ENCODE measurements around the gene BCL2L2.
"Not testable (repeated sequence)": the region's sequence is repeated elsewhere in the genome, so short reads cannot be mapped to it uniquely, and the experiment has no call there.

BCL2L2 gene, protein sequence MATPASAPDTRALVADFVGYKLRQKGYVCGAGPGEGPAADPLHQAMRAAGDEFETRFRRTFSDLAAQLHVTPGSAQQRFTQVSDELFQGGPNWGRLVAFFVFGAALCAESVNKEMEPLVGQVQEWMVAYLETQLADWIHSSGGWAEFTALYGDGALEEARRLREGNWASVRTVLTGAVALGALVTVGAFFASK

DNA sequence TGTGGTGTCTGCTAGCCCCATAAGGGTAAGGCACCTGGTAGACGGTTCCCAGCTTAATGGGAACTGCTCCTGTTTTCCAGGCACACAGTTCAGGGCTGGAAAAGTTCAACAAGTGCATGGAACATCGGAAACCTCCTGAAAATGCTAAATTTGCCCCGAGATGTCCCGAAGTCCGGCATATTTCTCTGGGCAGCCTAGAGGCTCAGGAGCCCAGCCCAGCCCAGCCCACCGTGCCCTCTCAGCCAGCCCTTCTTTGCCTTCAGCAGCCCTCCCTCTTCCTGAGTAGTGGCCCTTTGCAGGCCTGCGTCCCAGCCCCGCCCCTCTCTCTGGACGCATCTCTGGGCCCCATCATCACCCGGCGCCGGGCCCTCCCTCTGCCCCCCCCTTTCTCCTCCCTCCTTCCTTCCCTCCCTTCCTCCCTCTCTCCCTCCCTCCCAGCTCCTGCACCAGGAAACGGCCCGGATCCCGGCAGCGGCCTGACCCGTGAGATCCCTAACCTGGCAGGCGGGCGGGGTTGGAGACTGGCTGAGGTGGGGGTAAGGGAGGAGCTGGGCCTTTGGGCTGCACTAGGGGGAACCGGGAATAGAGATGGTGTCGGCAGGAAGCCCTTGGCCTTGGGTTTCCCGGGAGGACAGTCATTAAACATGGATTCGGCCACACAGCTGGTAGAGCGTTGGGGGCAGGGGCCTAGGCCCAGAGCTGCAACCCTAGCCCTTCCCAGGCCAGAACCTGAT is at the start of gene BCL2L2:
Gene BCL2L2, plus strand, starts transcription at position 422 of the 734 bp plus-strand sequence. CDS start 935 bp downstream, outside the sequence.
- FAIRE-seq: no peak

- FAIRE-seq: no peak
These were observed 48.4 kb upstream of the BCL2L2 start for GRCh38 chr14:23258256-23258655.

GRCh38 chr14:23259426-23259825 is 47.2 kb upstream of the BCL2L2 start:
- no peak for FAIRE-seq

GRCh38 chr14:23260849-23261248 is 45.8 kb upstream of the BCL2L2 start:
- not testable (repeated sequence) for FAIRE-seq

GRCh38 chr14:23269193-23269592 is 37.4 kb upstream of the BCL2L2 start:
- no peak for FAIRE-seq

GRCh38 chr14:23275412-23275811 is 31.2 kb upstream of the BCL2L2 start:
- FAIRE-seq: no peak

GRCh38 chr14:23277189-23277588 is 29.4 kb upstream of the BCL2L2 start:
- no peak for FAIRE-seq

DNA sequence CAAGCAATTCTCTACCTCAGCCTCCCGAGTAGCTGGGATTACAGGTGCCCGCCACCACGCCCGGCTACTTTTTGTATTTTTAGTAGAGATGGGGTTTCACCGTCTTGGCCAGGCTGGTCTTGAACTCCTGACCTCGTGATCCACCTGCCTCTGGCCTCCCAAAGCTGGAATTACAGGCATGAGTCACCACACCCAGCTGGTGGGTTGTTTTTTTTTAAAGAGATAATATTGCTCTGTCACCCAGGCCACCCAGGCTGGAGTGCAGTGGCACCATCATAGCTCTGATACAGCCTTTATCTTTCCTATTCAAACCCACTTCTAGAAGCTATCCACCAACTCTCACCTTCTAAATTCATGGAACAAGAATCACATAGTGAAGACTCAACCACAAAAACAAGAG is 28.7 kb upstream of the BCL2L2 start:
- not testable (repeated sequence) for FAIRE-seq

DNA sequence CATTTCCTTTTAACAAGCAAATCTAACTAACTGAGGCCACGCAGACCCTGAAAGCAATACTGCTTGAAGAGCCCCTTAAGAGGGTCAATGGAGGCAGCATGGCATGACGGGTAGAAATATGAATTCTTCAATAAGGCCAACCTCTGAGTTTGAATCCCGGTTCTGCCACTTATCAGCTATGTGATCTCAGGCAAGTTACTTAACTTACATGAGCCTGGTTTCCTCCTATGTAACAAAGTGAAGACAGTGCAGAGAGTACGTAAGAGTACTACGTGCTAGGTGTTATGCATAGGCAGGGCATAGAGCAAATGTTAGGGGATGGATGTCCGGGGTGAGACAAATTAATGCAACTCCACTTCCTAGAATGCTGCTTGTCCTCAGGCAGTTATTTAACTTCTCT is 25.4 kb upstream of the BCL2L2 start:
- no peak for FAIRE-seq

- FAIRE-seq: no peak
These were observed 21.7 kb upstream of the BCL2L2 start for GRCh38 chr14:23284654-23285529.

DNA sequence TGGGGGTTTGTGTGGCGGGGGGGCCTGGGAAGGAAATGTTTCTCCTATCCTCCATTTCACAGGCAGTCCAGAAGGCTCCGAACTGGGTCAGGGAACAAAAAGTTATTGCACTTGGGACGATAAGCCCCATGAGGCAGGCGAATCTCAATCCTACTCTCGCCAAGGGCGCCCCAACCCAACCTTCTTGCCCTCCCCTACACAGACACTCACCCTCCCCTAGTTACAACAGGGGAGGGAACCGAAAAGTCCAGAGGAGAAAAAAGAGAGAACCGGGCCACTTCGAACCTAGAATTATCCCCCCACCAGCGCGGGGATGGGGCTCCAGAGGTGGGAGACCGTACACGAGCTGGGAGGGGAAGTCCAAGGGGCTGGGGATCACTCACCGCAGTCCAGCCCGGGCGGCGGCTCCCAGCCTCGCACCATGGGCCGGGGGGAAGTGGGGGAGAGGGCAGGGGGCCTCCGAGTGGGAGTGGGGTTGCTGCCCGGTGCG is 21.1 kb upstream of the BCL2L2 start:
- no peak for FAIRE-seq

GRCh38 chr14:23286020-23286901 is 20.4 kb upstream of the BCL2L2 start, which contains the start of gene HOMEZ:
TSS of gene HOMEZ (minus strand) at chr14:23286132. CDS start at chr14:23285952, 180 bp downstream.
- peak; percentile 81 for FAIRE-seq

GRCh38 chr14:23286902-23287479 is 19.6 kb upstream of the BCL2L2 start:
- FAIRE-seq: no peak

DNA sequence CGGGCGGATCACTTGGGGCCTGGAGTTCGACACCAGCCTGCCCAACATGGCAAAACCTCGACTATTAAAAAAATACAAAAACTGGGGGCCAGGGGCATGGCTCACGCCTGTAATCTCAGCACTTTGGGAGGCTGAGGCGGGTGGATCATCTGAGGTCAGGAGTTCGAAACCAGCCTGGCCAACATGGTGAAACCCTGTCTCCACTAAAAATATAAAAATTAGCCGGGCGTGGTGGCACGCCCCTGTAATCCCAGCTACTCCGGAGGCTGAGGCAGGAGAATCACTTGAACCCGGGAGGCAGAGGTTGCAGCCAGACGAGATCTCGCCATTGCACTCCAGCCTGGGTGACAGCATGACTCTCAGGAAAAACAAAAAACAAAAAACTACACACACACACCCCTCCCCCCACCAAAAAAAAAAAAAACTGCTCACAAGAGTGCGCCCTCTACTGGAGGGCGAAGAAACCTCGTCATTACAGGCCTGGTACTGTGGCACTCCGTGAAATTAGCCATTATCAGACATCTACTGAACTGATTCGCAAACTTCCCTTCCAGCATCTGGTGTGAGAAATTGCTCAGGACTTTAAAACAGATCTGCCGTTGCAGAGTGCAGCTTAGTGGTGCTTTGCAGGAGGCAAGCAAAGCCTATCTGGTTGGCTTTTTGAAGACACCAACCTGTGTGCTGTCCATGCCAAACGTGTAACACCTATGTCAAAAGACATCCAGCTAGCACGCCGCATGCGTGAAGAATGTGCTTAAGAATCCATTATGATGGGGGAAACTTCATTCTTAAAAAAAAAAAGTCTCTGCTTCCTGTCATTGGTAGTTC is 11.7 kb upstream of the BCL2L2 start:
- no peak for FAIRE-seq

DNA sequence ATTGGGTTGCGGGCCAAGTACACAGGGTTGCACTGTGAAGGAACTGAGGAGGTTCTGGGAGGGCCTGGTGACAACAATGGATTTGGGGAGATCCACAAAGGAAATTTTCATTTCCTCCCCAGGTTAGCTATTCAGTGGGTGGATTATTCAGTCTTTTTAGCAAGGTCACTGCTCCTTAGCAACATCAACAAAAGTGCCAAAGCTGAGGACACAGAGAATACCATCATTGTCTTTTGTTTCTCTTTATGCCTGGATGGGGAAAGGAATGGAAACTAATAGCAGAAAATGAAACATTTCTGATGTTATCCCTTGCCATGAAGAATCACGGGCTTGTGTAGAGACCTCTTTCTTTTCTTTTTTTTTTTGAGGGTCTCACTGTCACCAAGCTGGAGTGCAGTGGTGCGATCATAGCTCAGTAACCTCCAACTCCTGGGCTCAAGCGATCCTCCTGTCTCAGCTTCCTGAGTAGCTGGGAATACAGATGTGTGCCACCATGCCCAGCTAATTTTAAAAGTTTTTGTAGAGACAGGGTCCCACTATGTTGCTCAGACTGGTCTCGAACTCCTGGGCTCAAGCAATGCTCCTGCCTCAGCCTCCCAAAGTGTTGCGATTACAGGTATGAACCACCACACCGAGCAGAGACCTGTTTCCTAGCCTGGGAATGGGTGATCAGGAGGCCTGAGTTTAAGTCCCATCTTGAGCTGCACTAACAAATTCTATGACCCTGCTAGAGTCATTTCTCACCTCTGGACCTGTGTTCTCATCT is 10.4 kb upstream of the BCL2L2 start:
- no peak for FAIRE-seq

DNA sequence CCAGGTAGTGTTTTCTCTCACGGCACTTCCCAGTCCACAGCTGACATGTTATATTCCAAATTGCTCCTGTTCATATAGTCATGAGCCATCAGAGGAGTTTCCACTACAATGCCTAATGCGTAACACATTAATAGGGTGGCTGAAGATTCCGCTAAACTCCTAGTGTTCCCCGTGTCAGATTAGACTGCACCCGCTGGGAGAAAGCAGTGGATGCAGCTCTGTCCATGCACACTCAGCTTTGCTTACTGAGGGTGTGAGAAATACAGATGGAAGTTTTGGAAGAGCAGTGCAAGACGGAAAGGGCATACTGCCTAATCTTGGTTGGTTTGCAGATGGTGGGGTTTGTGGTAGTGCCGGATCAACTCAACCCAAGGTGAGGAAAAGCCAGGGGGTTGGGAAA is 9.5 kb upstream of the BCL2L2 start:
- no peak for FAIRE-seq

DNA sequence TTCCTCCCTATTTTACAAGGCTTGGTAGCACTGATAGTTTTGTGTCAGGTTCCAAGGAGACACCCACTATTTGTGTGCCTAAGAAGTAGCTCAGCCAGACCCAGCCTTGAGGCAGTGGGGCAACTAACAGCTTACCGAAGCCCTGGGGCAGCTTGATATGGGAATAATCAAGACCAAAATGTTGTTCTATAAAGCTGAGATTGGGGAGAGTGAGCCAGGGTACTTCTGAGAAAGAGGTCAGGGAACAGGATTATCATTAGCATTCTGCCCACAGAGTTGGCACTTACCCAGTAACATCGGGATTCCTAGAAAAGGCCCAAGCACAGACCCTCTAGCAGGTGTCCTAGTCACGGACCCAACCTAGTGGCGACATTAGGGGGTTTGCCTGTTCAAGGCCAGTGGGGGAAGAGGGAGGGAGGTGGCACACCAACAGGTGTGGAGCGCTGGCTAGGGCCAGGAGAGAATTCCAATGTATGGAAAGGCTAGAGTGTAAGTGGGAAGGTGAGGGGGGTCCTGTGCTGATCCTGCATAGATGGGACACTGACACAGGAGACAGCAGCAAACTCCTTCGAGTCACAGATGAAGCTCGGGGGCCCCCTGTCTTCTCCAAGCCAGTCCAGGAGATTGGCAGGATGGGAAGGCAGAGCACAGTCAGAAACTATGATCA is 8.9 kb upstream of the BCL2L2 start:
- no peak for FAIRE-seq

- no peak for FAIRE-seq
These were observed 7.2 kb upstream of the BCL2L2 start for GRCh38 chr14:23299211-23299957.
